Stimulated activated CD8-positive, alpha-beta memory T cell treated with anti-CD3 and anti-CD28 coated beads, Interleukin-15, amount 100 ng/mL, for 24 hours (primary cell): ENCODE measurements around the gene SCARB1.

Experiments used
- DNase-seq: peaks from one replicate; pipeline ENCODE4 v3.0.0-alpha.2; 2020; ENCODE audit warnings: low read depth

Gene SCARB1

DNA sequence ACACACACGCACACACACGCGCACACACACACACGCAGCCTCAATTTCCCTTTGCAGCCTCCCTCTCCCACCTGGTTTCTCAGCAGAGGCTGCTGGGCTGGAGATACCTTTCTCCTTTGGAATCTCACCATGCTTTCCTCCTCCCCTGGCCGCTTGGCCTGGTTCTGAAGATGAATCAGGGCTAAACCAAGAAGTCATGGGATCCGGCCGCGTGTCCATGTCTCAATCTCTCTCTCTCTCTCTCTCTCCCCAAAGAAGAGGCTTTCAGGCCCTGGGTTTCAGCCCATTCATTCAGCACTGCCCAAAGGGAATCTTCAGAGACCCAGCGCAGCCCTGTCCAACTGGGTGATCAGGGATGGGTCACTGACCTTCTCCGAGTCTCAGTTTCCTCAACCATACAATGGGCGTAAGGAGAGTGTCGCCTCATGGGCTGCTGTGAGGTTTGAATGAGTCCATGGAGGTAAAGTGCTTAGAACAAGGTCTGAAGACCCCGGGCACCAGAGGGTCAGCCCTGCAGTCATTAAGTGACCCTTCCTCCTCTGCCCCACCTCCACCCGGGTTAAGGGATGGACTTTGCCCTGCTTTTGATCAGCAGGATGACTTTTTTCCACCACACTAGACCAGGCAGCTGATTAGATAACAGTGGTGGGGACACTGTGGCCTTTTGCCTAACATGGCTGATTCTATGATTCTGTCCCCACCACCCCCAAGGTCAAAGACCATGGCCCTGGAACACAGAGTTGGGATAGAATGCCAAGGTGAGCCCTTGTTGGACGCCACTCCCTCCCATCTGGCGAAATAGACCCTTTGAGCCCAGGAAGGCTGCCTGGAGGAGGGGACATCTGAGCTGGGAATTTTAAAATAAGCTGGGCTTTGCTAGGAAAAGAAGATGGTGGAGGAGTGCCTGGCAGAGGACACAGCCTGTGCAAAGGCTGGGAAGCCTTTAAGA, 42.1 kb downstream of the SCARB1 start:
- DNase-seq = no peak

DNA sequence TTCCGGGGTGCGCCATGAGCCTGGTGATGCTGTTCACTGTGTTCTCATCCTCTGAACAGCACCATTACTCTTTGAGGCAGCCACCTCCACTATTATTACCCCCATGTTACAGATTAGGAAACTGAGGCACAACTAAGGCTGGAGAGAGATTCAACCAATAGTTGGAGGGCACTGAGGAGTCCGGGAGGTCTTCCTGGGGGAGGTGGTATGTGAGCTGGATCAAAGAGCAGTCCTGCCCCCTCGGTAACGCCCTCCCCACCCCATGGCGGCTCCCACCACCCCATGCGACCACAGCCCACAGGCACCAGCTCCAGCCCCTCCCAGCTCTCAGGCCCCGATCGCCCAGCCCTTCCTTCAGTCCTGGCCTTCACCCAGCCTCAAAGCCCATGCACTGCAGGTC, 43.5 kb downstream of the SCARB1 start:
- no peak for DNase-seq

DNA sequence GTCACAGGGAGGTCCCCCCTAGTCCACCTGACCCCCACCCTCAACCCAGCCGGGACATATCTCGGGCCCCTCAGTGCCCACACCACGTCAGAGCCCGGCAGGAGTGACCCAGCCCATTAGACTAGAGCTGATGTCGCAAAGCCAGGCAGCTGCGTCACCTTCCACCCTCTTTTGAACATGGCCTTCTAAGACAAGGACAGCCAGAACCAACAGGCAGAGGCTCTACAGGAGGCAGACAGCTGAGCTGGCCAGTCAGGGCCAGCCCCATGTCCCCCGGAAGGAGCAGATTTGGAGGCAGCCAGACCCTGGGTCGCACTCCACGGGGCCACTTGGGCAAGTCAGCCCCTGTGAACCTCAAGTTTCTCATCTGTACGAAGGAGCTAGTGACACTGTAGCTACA, 44.1 kb downstream of the SCARB1 start:
- DNase-seq = no peak

DNA sequence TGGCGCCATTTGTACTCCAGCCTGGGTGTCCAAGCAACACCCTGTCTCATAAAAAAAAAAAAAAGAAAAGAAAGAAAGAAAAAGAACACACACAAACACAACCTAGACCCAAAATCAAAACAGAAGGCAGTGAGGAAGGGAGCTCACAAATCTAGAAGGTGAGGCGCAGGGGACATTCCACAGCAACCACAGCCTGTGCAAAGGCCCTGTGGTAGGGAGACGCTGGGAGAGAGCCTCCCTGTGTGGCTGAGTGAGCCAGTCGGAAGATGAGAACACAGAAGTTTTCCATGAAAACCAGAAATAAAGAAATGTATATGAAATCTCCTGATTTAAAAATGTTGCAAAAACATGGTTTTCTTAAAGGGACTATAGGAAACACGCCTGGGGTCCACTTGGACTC, 44.6 kb downstream of the SCARB1 start:
- DNase-seq = no peak

DNA sequence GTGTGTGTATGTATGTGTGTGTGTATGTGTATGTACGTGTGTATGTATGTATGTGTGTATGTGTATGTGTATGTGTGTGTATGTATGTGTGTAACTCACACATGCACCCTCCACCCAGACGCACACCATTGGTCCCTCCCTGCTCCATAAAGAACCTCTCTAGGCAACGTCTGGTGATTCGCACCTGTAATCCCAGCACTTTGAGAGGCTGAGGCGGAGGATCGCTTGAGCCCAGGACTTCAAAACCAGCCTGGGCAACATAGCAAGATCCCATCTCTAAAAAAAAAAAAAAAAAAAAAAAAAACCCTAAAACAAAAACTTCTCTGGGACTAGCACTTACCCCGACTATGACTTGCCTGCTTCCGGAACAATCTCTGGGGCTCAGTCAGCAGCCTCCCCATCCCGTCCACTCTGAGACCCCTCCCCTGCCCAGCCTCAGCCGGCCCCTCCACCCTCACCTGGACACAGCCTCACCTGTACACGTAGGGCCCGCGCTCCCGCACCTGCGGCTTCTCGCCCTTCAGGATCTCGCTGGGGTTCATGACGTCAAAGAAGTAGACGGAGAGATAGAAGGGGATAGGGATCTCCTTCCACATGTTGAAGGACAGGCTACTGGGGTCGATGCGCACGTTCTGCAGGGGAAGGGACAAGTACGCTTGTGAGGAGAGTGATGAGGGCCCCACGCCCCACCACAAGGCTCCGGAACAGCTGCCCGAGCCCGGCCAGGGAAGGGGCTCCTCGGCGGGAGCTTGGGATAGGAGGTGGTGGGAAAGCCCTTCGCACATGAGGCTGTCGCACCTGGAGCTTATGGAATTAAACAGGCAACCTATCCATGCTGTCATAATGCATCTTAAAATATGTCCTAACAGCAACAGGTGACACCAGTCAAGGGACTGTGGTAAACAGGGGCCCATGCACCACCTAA, 46.3 kb downstream of the SCARB1 start:
- DNase-seq = no peak

DNA sequence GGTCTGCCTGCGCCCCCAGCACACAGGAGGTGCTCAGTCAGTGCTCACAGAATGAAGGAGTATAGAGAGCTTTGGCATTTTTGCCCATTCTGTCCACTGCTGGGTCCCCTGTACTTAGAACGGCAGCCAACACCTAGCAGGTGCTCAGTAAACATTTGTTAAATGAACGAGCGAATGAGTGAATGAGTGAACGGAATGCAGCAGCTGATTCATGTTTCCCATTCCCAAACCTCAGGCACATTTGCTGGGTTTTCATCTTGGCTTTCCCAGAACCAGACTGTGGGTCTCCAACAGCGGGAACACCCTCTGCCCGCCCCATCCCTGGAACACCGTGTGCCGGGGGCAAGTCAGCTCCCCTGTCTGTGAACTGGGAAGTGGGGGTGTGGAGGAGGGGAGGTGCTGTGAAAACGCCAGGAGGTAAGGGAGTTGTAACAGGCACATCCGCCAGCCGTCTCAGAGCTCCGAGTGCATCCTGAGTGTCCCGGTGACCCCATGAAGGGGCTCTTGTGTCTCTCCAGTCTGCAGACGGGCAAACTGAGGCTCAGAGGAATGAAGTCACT, 47.3 kb downstream of the SCARB1 start:
- DNase-seq = no peak

DNA sequence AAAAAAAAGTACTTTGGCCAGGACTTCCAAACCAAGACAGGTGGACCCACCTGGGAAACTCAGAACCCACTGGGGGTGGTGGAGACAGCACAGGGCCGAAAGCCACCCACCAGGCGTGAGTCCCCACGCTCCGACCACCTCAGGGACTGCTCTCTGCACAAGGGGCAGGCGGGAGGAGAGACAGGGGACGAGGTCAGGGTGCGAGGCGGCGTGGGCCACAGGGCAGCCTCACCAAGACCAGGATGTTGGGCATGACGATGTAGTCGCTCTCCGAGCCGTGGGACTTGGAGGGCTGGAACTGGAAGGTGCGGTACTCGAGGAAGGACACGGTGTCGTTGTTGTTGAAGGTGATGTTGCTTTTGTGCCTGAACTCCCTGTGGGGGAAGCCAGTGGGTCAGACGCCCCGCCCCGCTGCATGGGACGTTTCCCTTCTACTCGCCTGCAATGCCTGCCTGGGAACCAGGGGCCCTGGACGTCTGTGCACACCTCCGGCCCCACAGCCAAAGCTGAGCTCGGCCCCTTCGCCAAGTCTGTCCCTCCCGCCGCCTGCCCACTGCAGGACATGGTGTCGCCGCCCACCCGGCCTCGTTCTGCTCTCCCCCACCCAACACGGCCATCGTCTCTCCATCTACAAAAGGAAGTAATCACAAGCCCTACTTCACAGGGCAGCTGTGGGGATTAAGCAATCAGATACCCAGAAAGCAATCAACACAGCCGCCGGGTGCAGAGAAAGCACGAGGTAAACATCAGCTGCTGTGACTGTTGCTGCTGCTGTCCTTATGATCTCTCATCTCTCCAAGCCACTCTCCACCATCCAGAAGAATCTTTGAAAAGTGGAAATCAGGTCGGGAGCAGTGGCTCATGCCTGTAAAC, 48.7 kb downstream of the SCARB1 start:
- DNase-seq = no peak

DNA sequence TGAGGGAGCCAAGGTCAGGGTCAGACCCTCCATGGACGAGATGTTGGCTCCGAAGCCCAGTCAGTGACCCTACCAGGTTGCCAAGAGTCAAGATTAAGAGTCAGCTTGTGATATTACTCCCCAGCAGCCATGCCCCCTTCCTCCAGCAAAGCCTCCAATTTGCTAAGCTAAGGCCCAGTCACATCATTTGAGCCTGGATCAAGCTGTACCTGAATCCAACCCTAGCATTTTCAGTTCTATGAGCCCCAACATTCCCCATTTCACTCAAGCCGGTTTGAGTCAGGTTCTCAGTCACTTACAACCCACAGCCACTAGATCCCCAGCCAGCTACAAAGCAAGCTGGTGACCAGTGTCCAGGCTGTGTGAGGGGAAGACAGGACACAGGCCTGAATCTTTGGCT, 49.9 kb downstream of the SCARB1 start:
- no peak for DNase-seq

DNA sequence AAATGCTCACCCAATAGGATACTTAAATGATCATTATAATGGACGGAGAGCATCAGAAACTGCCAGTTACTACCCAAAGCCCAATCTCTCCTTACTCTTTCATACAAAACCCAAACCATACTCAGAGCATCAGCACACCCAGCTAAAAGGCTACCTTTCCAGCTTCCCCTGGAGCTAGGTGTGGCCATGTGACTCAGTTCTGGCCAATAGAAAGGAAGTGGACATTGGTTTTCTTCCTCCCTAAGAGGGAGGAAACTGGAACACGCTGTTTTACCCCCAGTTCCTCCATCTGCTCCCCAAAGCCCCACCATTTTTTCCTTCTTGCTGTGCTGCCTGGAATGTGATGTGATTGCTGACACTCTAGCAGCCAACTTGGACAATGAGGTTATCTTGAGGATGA, 50.7 kb downstream of the SCARB1 start:
- no peak for DNase-seq

DNA sequence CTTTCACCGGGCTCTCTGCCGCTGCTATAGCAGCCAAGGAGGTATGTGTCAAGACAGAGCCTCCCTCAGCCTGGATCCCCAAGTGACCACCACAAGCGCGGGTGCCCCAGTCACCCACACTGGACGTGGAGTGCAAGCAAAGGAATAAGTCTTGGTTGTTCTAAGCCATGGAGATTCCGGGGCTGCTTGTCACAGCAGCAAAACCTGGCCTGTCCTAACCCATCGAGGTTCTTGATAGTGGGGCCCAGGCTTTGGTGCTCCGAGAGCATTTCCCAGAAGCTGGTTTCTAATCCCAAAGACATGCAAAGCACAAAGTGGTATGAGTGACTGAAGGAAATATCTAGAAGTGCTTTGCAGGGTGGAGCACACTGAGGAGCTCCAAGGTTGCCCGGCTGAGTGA, 51.3 kb downstream of the SCARB1 start:
- no peak for DNase-seq

DNA sequence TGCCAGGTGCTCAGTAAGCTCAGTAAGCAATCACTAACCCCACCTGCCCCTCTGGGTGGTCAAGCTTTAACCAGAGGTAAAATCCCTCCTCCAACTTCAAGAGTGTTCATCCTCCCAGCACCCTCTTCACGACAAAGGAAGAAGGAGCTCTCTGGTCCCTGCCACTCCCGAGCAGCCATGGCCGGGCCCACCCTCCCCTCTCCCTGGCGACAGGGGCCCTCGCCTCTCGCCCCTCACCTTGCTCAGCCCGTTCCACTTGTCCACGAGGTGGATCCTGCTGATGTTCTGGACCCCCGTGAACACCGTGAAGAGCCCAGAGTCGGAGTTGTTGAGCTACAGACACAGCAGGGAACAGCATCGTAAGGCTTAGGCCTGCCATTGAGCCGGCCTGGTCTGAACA, 52.0 kb downstream of the SCARB1 start:
- DNase-seq = no peak

DNA sequence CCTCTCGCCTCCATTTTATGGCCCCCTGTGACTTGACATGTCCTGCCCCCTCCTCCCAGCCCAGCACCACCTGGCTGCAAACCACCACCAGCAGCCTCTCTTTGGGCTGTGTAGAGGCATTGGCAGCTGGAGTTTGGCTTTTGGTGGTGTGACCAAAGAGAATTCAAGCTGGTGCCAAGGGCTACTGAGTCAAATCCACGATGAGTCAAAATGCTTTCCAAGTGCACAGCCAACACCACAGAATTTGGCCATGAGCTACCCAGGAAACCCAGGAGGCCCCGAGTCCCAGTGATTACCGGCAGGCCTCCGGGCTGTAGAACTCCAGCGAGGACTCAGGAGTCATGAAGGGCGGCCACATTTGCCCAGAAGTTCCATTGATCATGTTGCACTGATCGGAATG, 53.8 kb downstream of the SCARB1 start:
- no peak for DNase-seq

DNA sequence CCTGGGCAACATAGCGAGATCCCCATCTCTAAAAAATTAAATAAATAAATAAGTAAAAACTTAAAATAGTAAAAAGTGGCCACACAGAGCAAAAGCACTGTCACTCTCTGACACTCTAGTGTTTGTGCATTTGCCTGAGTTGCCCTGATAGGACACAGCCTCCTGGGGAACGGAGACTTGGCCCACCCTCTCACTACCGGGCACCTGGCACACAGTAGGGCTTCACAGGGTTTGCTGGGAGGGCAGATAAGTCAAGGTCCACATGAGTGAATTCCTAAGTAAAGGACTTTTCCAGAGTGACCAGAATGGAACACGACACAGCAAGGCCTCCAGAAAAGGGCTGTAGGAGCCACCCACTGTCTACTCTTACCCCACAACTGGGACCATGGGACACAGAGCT, 54.3 kb downstream of the SCARB1 start:
- no peak for DNase-seq

DNA sequence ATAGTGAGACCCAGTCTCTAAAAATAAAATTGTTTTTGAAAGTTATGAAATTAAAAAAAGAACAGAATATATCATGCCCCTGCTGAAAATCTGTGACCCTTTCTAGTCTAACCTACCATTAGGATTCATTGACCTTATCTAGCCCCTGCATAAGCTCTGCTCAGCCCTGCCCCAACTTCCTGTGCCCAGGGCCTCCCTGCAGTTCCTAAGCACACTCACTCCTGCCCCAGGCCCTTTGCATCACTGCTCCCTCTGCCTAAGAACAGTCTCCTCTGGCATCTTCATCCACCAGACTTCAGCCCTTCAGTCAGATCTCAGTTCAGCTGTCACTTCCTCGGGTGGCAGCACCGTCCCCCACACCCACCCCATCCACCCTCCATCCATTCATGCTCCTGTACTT, 55.4 kb downstream of the SCARB1 start:
- no peak for DNase-seq

DNA sequence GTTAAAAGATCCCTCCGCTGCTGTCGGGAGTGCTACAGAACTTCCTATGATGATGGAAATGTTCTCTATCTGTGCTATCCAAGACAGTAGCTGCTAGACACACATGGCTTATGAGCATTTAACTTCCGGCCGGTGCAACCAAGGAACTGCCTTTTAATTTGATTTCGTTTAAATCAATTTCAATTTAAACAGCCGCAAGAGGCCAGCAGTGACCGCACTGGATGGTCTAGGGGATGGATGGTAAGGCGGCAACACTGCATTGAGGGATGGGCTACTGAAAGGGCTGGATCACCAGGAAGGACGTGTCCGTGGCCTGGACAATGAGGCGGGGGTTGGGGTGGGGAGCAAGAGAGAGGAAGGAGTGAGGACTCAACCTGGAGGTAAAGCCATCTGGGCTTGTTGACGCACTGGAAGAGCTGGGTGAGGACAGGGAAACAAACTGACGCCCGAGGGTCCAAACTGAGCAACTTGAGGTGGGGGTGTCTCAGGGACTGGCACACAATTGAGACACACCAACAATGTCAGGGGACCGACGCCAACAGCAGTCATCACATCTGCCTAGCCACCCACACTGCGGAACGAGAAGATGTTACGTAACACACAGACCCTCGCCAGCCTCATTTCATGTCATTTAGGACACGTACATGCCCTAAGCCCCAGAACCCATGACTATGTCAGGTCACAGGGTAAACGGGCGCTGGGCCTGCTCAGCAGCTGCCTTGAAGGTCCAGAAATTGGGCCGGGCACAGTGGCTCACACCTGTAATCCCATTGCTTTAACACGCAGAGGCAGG, 57.6 kb downstream of the SCARB1 start:
- DNase-seq = no peak

DNA sequence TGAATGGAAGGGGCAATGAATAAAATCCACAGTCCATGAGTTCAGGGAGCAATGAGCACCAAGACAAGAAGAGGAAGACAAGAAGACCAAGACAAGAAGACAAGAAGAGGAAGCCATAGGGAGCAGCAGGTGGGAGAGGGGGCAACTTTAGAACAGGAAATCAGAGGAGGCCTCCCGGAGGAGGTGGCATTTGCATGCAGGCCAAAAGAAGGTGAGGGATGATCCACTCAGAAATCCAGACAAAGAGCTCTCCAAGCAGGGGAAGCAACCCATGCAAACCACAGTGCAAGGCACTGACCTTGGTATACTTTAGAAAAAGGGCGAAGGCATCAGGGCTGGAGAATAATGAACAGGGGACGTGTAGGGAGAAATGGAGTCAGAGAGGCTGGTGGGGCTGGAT, 58.6 kb downstream of the SCARB1 start:
- DNase-seq = no peak

DNA sequence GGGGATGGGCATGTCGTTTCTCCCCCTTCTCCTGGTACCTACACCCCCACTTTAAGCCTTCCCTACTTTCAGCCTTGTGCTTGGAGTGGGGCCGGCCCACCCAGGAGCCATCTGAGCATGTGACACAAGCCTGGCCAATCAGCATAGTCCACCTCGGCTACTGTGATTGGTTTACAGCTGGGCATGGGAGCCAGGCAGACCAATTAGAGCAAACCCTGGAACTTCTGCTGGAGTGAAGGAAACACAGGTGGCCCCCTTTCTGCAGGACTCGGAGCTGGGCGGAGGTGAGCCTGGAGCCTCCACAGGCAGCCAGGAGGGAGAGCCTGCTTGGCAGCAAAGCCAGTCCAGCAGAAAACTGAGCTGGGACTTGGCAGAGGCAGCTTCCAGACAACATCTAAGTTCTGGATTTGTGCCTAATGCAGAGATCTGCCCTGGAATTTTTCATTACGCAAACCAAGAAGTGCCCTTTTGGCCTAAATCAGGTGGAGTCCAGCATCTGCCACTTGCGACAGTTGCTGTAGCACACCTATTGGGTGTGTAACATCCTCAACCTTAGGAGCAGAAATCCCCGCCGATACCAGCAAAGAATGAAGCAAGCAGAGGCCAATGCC, 59.5 kb downstream of the SCARB1 start:
- DNase-seq = no peak

DNA sequence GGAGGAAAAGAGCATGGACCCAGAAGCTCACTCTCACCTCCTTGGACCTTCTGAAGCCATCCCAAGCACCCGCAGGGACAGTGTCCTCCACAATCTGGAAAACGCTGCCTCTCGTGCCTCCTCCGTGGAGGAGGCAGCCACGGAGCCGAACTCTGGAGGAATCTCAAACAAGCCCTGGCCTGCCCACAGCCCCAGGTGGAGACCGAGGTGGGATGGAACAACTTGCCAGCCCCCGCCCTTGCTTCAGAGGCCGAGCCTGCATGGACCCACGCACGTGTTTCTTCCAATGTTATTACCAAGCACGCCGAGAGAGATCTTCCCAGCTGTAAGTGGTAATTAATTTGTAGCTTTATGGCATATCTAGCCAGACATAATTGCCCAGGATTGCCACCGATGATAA, 61.3 kb downstream of the SCARB1 start:
- DNase-seq = no peak

DNA sequence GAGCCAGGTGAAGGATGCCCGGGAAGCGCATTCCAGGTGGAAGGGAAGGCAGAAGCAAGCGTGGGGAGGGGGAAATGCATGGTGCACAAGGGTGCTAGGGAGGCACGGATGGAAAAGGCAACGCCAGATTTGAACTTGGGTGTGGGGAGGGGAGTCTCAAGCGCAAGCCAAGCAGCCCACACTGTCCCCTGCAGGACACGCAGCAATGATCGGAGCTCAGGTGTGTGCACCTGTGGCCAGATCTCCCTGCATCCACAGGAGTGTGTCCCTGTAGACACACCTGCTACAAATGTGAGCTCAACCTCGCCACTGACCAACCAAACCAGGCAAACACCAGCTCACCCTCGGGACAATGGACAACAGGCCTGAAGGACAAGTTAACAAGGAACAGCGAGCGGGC, 63.2 kb downstream of the SCARB1 start:
- DNase-seq = no peak

DNA sequence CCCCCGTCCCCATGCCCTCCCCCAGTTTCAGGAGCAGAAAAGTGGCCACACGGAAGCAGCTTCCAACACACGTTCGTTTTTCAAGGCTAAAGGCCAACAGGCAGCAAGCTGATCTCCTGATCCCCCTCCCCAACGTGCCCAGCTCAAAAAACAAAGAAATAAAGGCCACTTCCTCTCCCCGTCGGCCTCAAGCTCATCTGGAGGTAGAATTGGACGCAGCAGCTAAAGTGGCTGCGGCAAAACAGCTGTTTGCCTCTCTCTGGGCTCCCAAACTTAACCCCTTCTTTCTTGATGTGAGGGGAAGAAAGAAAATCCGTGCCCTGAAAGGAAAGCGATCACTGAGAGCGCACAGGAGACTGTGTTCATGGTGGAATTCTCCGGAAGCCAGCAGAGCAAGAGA, 66.3 kb downstream of the SCARB1 start:
- no peak for DNase-seq
